K562 (cell line): ENCODE data around the gene CIAPIN1. TPM values are rescaled to one million over a fixed set of nuclear protein-coding genes. Genes with fewer than 3 reads are reported as not detected.

Source experiments
- ATAC-seq: fragments of 200-7000 bp; cut with Tn5 transposase; 3 replicates; pipeline ENCODE4 v1.9.1; 2020; ENCODE audit warnings: moderate library complexity
- BruUV-seq: library from RNA; stranded (reverse); fragments of 400-500 nt; replicated peaks from 2 replicates; lab custom pipeline; 2021; lab: Mats Ljungman, UMichigan
- CTCF ChIA-PET: fragments of 300-600 bp; formaldehyde crosslinking; extraction: SDS; loops from one replicate; lab custom pipeline; 2021; ENCODE audit warnings: low intra/inter-chr PET ratio; lab: Yijun Ruan, JAX
- POLR2A ChIA-PET: fragments of 300-600, 350-650 bp; sonication (Branson Sonifier 250); formaldehyde crosslinking; extraction: SDS; loops from one replicate; lab custom pipeline; 2021; ENCODE audit warnings: antibody characterized with exemption, inconsistent platforms; lab: Yijun Ruan, JAX
- DNase-seq, 4 experiments: peaks; one replicate each; pipeline versions ENCODE4 v3.0.0 to v3.0.0-alpha.2; 2011 to 2018; ENCODE audit warnings: low spot score in 3 of 4, mixed read lengths in 3 of 4; ENCODE audit errors: extremely low read depth in 1 of 4
- FAIRE-seq: peaks from 2 replicates; lab custom pipeline; 2011; peaks lifted over from hg19 to GRCh38; lab: Jason Lieb, UNC
- H2AFZ ChIP-seq: 2 replicates; pipeline ENCODE4 v1.6.0; 2011; ENCODE audit warnings: low read depth, low read length, control low read depth, inconsistent platforms
- H3K27ac ChIP-seq: fragments of 200-600 bp; 3 replicates; pipeline ENCODE4 v1.8.0; 2011; ENCODE audit warnings: low read depth, mild to moderate bottlenecking, control low read depth, inconsistent platforms, low read length, moderate library complexity, mixed read lengths; ENCODE audit errors: extremely low read depth
- H3K27me3 ChIP-seq, 2 experiments: fragments of 300-600 bp in 1 of 2; 2 replicates in 1 of 2; 3 replicates in 1 of 2; pipeline versions ENCODE4 v1.6.0 to v1.8.0; 2011; ENCODE audit warnings: inconsistent platforms in 2 of 2, low read length in 2 of 2, mild to moderate bottlenecking in 1 of 2, mixed read lengths in 1 of 2, moderate library complexity in 1 of 2; ENCODE audit not compliant: control insufficient read depth in 2 of 2, insufficient read depth in 2 of 2
- H3K36me3 ChIP-seq: fragments of 300-600 bp; 3 replicates; pipeline ENCODE4 v1.8.0; 2011; ENCODE audit warnings: mild to moderate bottlenecking, low read length, inconsistent platforms; ENCODE audit not compliant: control insufficient read depth, insufficient read depth
- H3K4me1 ChIP-seq, 2 experiments: fragments of 200-600 bp in 1 of 2; replicated peaks in 1 of 2; 2 replicates in 1 of 2; 3 replicates in 1 of 2; pipeline versions ENCODE4 v1.5.1 to v1.8.0; 2011; ENCODE audit warnings: inconsistent platforms in 2 of 2, low read length in 2 of 2, mild to moderate bottlenecking in 1 of 2, mixed read lengths in 1 of 2, moderate library complexity in 1 of 2; ENCODE audit not compliant: control insufficient read depth in 2 of 2, insufficient read depth in 2 of 2
- H3K4me2 ChIP-seq: 2 replicates; pipeline ENCODE4 v1.6.1; 2011; ENCODE audit warnings: low read length, control low read depth, inconsistent platforms, mixed read lengths; ENCODE audit not compliant: insufficient read depth
- H3K4me3 ChIP-seq: fragments of 200-600 bp; sonication (generic), shearing (Covaris generic); 2 replicates; pipeline ENCODE4 v1.5.1; 2016; ENCODE audit warnings: control low read depth, inconsistent platforms
- H3K79me2 ChIP-seq: fragments of 200-600 bp; 3 replicates; pipeline ENCODE4 v1.8.0; 2011; ENCODE audit warnings: low read length, inconsistent platforms; ENCODE audit not compliant: control insufficient read depth, insufficient read depth
- H3K9ac ChIP-seq, 2 experiments: 2 replicates each; pipeline versions ENCODE4 v1.6.0 to v1.6.1; 2011; ENCODE audit warnings: low read depth in 2 of 2, low read length in 2 of 2, control low read depth in 1 of 2, inconsistent platforms in 1 of 2, mild to moderate bottlenecking in 1 of 2, mixed read lengths in 1 of 2; ENCODE audit not compliant: insufficient read depth in 1 of 2
- H3K9me1 ChIP-seq: one replicate; pipeline ENCODE4 v1.6.0; 2011; ENCODE audit warnings: inconsistent platforms, mild to moderate bottlenecking, low read length, moderate library complexity; ENCODE audit not compliant: control insufficient read depth, insufficient read depth
- H3K9me3 ChIP-seq: replicated peaks from 2 replicates; pipeline ENCODE4 v1.5.1; 2011; ENCODE audit warnings: low read depth, low read length, inconsistent platforms; ENCODE audit not compliant: control insufficient read depth, insufficient read depth
- H4K20me1 ChIP-seq: replicated peaks from 2 replicates; pipeline ENCODE4 v1.6.1; 2011; ENCODE audit warnings: low read length, inconsistent platforms, mixed read lengths; ENCODE audit not compliant: control insufficient read depth, insufficient read depth
- PHF20 ChIP-seq: fragments of 450-650 bp; IDR thresholded peaks from 2 replicates; pipeline ENCODE4 v1.6.1; 2018; ENCODE audit not compliant: partially characterized antibody
- WGBS: fragments of 100-300 bp; shearing (Covaris generic); methylation state at CpG from one replicate; pipeline ENCODE4 v1.1.6; 2016; ENCODE audit warnings: low coverage, mixed read lengths; ENCODE audit not compliant: insufficient coverage; ENCODE audit errors: missing lambda C conversion rate; 5-methylcytosine and 5-hydroxymethylcytosine counted together
- in situ Hi-C: fragments of 300-500 bp; cut with MboI; formaldehyde crosslinking; loops from 4 replicates; pipeline ENCODE4 v1.15.0; 2018; ENCODE audit warnings: inconsistent platforms, mixed read lengths
- intact Hi-C: fragments of 100-400 bp; cut with micrococcal nuclease; formaldehyde crosslinking; loops from 2 replicates; pipeline ENCODE4 v1.14.2; 2022
- polyA plus RNA-seq, 8 experiments: library from polyadenylated mRNA; depleted of rRNA in 4 of 8; stranded (reverse) in 5 of 8; unstranded in 3 of 8; fragments of >200 nt; fragmentation: Nextera tagmentation in 2 of 8; fragmentation: Illumina TruSeq in 1 of 8; extraction: Ambion mirVana in 2 of 8; extraction: Trizol in 1 of 8; gene quantifications; 2 replicates each; pipeline versions ENCODE4 v1.2.1 to v1.2.3, GENCODE V29; 2011 to 2014; ENCODE audit warnings: inconsistent platforms in 1 of 8, missing spikeins in 1 of 8
- total RNA-seq, 7 experiments: library from RNA; depleted of rRNA in 6 of 7; stranded (reverse); fragments of >200 nt in 6 of 7; fragmentation: Illumina TruSeq in 2 of 7; extraction: Trizol in 2 of 7; gene quantifications; 2 replicates each; pipeline versions ENCODE4 v1.2.1 to v1.2.3, GENCODE V29; 2011 to 2021; ENCODE audit warnings: low replicate concordance in 1 of 7
- TF ChIP-seq, protein P1 (sequence below): sonication (generic); formaldehyde crosslinking; IDR thresholded peaks from 2 replicates; pipeline ENCODE4 v1.8.1; 2023; ENCODE audit warnings: mild to moderate bottlenecking, missing genetic modification reagents
- TF ChIP-seq, protein P2 (sequence below): fragments of 450-650 bp; IDR thresholded peaks from 2 replicates; pipeline ENCODE4 v1.6.1; 2016; ENCODE audit warnings: borderline replicate concordance
- TF ChIP-seq, protein P3 (sequence below), 2 experiments: fragments of 450-650 bp in 1 of 2; sonication (generic) in 1 of 2; formaldehyde crosslinking in 1 of 2; IDR thresholded peaks; 2 replicates each; pipeline versions ENCODE4 v1.7.1 to v1.9.0; 2016 to 2022; ENCODE audit warnings: inconsistent platforms in 1 of 2, mild to moderate bottlenecking in 1 of 2, missing genetic modification reagents in 1 of 2

CIAPIN1 gene
- total and polyA plus RNA-seq, 9 of the 15 experiments (the other 6 are each of a cell fraction or from before 2014, with no cell fraction given): 71.8 to 263 (median 95.7) TPM

DNA sequence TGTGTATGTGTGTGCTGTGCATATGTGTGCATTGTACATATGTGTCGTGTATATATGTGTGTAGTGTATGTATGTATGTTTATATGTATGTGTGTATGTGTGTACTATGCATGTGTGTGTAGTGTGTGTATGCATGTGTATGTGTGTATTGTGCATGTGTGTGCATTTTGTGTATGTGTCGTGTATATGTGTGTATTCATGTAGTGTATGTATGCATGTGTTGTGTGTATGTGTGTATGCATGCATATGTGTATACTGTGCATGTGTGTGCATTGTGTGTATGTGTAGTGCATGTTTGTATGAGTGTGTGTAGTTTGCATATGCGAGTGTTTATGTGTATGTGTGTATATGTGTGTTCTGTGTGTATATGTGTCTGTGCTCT is 58.1 kb downstream of the CIAPIN1 start:
- Histone ChIP-seq H3K9ac (no peak overlapping the region), H3K79me2 (no peaks in the 10 kb centered on the region), H2AFZ (no peak overlapping the region), H3K4me2 (no peak overlapping the region), H3K36me3 (no peaks in the 10 kb centered on the region), H3K27ac (no peak overlapping the region), H3K4me3 (no peak overlapping the region), H3K27me3 (peaks cover 12 to 45% of the 10 kb centered on the region in 2 experiments; a peak in 4 of 5 replicates), H3K9me3 (no peaks in the 10 kb centered on the region), H3K4me1 (no peaks in the 10 kb centered on the region), H3K9me1 (no peaks in the 10 kb centered on the region), H4K20me1 (no peaks in the 10 kb centered on the region)
- WGBS: 7% methylated on average over 3 of the region's 3 CpGs
- intact Hi-C loops: no loop called here
- no TSS peak for BruUV-seq
- TF ChIP-seq, protein P1, sequence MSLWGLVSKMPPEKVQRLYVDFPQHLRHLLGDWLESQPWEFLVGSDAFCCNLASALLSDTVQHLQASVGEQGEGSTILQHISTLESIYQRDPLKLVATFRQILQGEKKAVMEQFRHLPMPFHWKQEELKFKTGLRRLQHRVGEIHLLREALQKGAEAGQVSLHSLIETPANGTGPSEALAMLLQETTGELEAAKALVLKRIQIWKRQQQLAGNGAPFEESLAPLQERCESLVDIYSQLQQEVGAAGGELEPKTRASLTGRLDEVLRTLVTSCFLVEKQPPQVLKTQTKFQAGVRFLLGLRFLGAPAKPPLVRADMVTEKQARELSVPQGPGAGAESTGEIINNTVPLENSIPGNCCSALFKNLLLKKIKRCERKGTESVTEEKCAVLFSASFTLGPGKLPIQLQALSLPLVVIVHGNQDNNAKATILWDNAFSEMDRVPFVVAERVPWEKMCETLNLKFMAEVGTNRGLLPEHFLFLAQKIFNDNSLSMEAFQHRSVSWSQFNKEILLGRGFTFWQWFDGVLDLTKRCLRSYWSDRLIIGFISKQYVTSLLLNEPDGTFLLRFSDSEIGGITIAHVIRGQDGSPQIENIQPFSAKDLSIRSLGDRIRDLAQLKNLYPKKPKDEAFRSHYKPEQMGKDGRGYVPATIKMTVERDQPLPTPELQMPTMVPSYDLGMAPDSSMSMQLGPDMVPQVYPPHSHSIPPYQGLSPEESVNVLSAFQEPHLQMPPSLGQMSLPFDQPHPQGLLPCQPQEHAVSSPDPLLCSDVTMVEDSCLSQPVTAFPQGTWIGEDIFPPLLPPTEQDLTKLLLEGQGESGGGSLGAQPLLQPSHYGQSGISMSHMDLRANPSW (CRISPR knock-in tag): no peak
- TF ChIP-seq, protein P2, sequence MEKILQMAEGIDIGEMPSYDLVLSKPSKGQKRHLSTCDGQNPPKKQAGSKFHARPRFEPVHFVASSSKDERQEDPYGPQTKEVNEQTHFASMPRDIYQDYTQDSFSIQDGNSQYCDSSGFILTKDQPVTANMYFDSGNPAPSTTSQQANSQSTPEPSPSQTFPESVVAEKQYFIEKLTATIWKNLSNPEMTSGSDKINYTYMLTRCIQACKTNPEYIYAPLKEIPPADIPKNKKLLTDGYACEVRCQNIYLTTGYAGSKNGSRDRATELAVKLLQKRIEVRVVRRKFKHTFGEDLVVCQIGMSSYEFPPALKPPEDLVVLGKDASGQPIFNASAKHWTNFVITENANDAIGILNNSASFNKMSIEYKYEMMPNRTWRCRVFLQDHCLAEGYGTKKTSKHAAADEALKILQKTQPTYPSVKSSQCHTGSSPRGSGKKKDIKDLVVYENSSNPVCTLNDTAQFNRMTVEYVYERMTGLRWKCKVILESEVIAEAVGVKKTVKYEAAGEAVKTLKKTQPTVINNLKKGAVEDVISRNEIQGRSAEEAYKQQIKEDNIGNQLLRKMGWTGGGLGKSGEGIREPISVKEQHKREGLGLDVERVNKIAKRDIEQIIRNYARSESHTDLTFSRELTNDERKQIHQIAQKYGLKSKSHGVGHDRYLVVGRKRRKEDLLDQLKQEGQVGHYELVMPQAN: 0 out of 2 replicates have a peak, but pooled peaks have one; percentile 1
- TF ChIP-seq PHF20: peak; percentile 8
- TF ChIP-seq, protein P3, sequence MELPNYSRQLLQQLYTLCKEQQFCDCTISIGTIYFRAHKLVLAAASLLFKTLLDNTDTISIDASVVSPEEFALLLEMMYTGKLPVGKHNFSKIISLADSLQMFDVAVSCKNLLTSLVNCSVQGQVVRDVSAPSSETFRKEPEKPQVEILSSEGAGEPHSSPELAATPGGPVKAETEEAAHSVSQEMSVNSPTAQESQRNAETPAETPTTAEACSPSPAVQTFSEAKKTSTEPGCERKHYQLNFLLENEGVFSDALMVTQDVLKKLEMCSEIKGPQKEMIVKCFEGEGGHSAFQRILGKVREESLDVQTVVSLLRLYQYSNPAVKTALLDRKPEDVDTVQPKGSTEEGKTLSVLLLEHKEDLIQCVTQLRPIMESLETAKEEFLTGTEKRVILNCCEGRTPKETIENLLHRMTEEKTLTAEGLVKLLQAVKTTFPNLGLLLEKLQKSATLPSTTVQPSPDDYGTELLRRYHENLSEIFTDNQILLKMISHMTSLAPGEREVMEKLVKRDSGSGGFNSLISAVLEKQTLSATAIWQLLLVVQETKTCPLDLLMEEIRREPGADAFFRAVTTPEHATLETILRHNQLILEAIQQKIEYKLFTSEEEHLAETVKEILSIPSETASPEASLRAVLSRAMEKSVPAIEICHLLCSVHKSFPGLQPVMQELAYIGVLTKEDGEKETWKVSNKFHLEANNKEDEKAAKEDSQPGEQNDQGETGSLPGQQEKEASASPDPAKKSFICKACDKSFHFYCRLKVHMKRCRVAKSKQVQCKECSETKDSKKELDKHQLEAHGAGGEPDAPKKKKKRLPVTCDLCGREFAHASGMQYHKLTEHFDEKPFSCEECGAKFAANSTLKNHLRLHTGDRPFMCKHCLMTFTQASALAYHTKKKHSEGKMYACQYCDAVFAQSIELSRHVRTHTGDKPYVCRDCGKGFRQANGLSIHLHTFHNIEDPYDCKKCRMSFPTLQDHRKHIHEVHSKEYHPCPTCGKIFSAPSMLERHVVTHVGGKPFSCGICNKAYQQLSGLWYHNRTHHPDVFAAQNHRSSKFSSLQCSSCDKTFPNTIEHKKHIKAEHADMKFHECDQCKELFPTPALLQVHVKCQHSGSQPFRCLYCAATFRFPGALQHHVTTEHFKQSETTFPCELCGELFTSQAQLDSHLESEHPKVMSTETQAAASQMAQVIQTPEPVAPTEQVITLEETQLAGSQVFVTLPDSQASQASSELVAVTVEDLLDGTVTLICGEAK (IDR thresholded peaks at IDR 0.05): no peak
- TF ChIP-seq, protein P3 (CRISPR knock-in tag; IDR thresholded peaks at IDR 0.05): no peak
- ATAC-seq (no peak), FAIRE-seq (no peak), DNase-seq (no peak)
- ChIA-PET POLR2A (no interaction called here), CTCF (interaction anchor here (0.6 kb wide), 1 partner anchor 411 kb away, joined by 4 read pairs; no protein-coding TSS in a partner anchor)
- in situ Hi-C loops: no loop called here
